GM23338 (cell line): ENCODE results near the gene ATP8A2. TPM values are rescaled to one million over a fixed set of nuclear protein-coding genes. Genes with fewer than 3 reads are reported as not detected.

Source experiments
- ATAC-seq: fragments of 200-7000 bp; cut with Tn5 transposase; 3 replicates; pipeline ENCODE4 v1.9.1; 2020
- DNase-seq: peaks from one replicate; pipeline ENCODE4 v3.0.0-alpha.2; 2015; ENCODE audit warnings: low spot score
- H2AFZ ChIP-seq: fragments of 200-600 bp; sonication (generic); 2 replicates; pipeline ENCODE4 v1.8.0; 2016; ENCODE audit warnings: antibody characterized with exemption, mild to moderate bottlenecking, moderate library complexity
- H3F3A ChIP-seq: fragments of 200-600 bp; sonication (generic); replicated peaks from 2 replicates; pipeline ENCODE4 v1.8.0; 2017; ENCODE audit warnings: antibody characterized with exemption, mixed run types, low read depth
- H3K27ac ChIP-seq: fragments of 200-600 bp; sonication (generic); 2 replicates; pipeline ENCODE4 v1.6.1; 2016; ENCODE audit warnings: low read depth
- H3K27me3 ChIP-seq: fragments of 200-600 bp; sonication (generic); 2 replicates; pipeline ENCODE4 v1.8.0; 2016; ENCODE audit warnings: mild to moderate bottlenecking, mixed run types, moderate library complexity; ENCODE audit not compliant: insufficient read depth
- H3K36me3 ChIP-seq: fragments of 200-600 bp; sonication (generic); 2 replicates; pipeline ENCODE4 v1.8.0; 2016; ENCODE audit warnings: mild to moderate bottlenecking; ENCODE audit not compliant: insufficient read depth
- H3K4me1 ChIP-seq: fragments of 200-600 bp; sonication (generic); 2 replicates; pipeline ENCODE4 v1.8.0; 2016; ENCODE audit warnings: mild to moderate bottlenecking, moderate library complexity; ENCODE audit not compliant: insufficient read depth
- H3K4me2 ChIP-seq: fragments of 200-600 bp; sonication (generic); 2 replicates; pipeline ENCODE4 v1.7.1; 2017; ENCODE audit warnings: mixed run types
- H3K4me3 ChIP-seq: fragments of 200-600 bp; sonication (generic); 2 replicates; pipeline ENCODE4 v1.6.1; 2016; ENCODE audit warnings: mixed run types
- H3K79me2 ChIP-seq: fragments of 200-600 bp; sonication (generic); replicated peaks from 2 replicates; pipeline ENCODE4 v1.8.0; 2017; ENCODE audit warnings: mild to moderate bottlenecking; ENCODE audit not compliant: insufficient read depth
- H3K9me2 ChIP-seq: fragments of 200-600 bp; sonication (generic); 2 replicates; pipeline ENCODE4 v1.8.0; 2017; ENCODE audit not compliant: insufficient read depth
- H4K20me1 ChIP-seq: fragments of 200-600 bp; sonication (generic); replicated peaks from 2 replicates; pipeline ENCODE4 v1.8.0; 2017; ENCODE audit warnings: mild to moderate bottlenecking; ENCODE audit not compliant: insufficient read depth
- H3K27ac Mint-ChIP-seq: 2 replicates; pipeline ENCODE4 v1.8.0; 2020; ENCODE audit warnings: inconsistent platforms, mild to moderate bottlenecking, moderate library complexity, mixed read lengths
- H3K27me3 Mint-ChIP-seq: 3 replicates; pipeline ENCODE4 v1.8.0; 2022; ENCODE audit warnings: low read depth, mild to moderate bottlenecking, moderate library complexity, mixed read lengths, inconsistent platforms; ENCODE audit not compliant: insufficient read depth, poor library complexity
- H3K36me3 Mint-ChIP-seq: 3 replicates; pipeline ENCODE4 v1.8.0; 2021; ENCODE audit warnings: low read depth, mild to moderate bottlenecking, inconsistent platforms, moderate library complexity, mixed read lengths
- H3K4me1 Mint-ChIP-seq: 3 replicates; pipeline ENCODE4 v1.8.0; 2020; ENCODE audit warnings: mild to moderate bottlenecking, inconsistent platforms, mixed read lengths
- H3K4me3 Mint-ChIP-seq: 3 replicates; pipeline ENCODE4 v1.8.0; 2021; ENCODE audit warnings: moderate library complexity, mild to moderate bottlenecking, inconsistent platforms, mixed read lengths
- H3K9me3 Mint-ChIP-seq: 3 replicates; pipeline ENCODE4 v1.8.0; 2020; ENCODE audit warnings: moderate library complexity, mild to moderate bottlenecking, inconsistent platforms, mixed read lengths
- CREB1 ChIP-seq: fragments of 250-450 bp; sonication (Bioruptor Pico); IDR thresholded peaks from 2 replicates; pipeline ENCODE4 v1.5.0; 2020; ENCODE audit warnings: low read depth, mild to moderate bottlenecking, moderate library complexity
- ETS1 ChIP-seq: IDR thresholded peaks from 2 replicates; pipeline ENCODE4 v1.6.1; 2016; ENCODE audit warnings: antibody characterized with exemption
- EZH2phosphoT487 ChIP-seq: fragments of 200-600 bp; sonication (generic); IDR thresholded peaks from one replicate; pipeline ENCODE4 v1.8.1; 2018; ENCODE audit warnings: antibody characterized with exemption; ENCODE audit not compliant: unreplicated experiment
- JUNB ChIP-seq: IDR thresholded peaks from one replicate; pipeline ENCODE4 v1.6.1; 2016; ENCODE audit warnings: antibody characterized with exemption; ENCODE audit not compliant: unreplicated experiment
- NANOG ChIP-seq: IDR thresholded peaks from 2 replicates; pipeline ENCODE4 v1.6.1; 2016; ENCODE audit warnings: antibody characterized with exemption, borderline replicate concordance
- POLR2AphosphoS5 ChIP-seq: IDR thresholded peaks from 2 replicates; pipeline ENCODE4 v1.6.1; 2016; ENCODE audit warnings: antibody characterized with exemption, low read depth
- REST ChIP-seq: IDR thresholded peaks from one replicate; pipeline ENCODE4 v1.6.1; 2018; ENCODE audit warnings: antibody characterized with exemption; ENCODE audit not compliant: unreplicated experiment
- STAT1 ChIP-seq: IDR thresholded peaks from one replicate; pipeline ENCODE4 v1.6.1; 2016; ENCODE audit warnings: antibody characterized with exemption; ENCODE audit not compliant: unreplicated experiment
- ZNF114 ChIP-seq: fragments of 250-450 bp; sonication (Bioruptor Pico); IDR thresholded peaks from 2 replicates; pipeline ENCODE4 v1.5.0; 2020; ENCODE audit warnings: mild to moderate bottlenecking, moderate library complexity
- ZNF331 ChIP-seq: fragments of 250-450 bp; sonication (Bioruptor Pico); IDR thresholded peaks from 2 replicates; pipeline ENCODE4 v1.5.0; 2020; ENCODE audit warnings: low read depth, mild to moderate bottlenecking, moderate library complexity
- polyA plus RNA-seq: library from polyadenylated mRNA; unstranded; fragments of >200 nt; fragmentation: Nextera tagmentation; extraction: Ambion mirVana; gene quantifications from 2 replicates; pipeline ENCODE4 v1.2.1, GENCODE V29; 2016
- total RNA-seq: library from RNA; depleted of rRNA; stranded (reverse); fragments of >200 nt; shearing (Covaris generic); gene quantifications from 2 replicates; pipeline ENCODE4 v1.2.3, GENCODE V29; 2014
- TF ChIP-seq, protein P1 (sequence below), 2 experiments: fragments of 200-600 bp in 1 of 2; sonication (generic) in 1 of 2; conservative IDR thresholded peaks; 2 replicates each; pipeline versions ENCODE4 v1.5.1 to v1.6.1; 2016 to 2017; ENCODE audit warnings: antibody characterized with exemption in 2 of 2, low read depth in 2 of 2, mild to moderate bottlenecking in 2 of 2, moderate library complexity in 1 of 2
- TF ChIP-seq, protein P2 (sequence below): fragments of 250-450 bp; sonication (Bioruptor Pico); IDR thresholded peaks from 2 replicates; pipeline ENCODE4 v1.5.0; 2020; ENCODE audit warnings: mild to moderate bottlenecking, moderate library complexity

ATP8A2 gene
- total and polyA plus RNA-seq, 2 experiments from 2014 or later, result 5.7 to 8.8 TPM

GRCh38 chr13:26015271-26016125 lies 643.7 kb downstream of the ATP8A2 start (continued):
- TF ChIP-seq NANOG, result no peak

DNA sequence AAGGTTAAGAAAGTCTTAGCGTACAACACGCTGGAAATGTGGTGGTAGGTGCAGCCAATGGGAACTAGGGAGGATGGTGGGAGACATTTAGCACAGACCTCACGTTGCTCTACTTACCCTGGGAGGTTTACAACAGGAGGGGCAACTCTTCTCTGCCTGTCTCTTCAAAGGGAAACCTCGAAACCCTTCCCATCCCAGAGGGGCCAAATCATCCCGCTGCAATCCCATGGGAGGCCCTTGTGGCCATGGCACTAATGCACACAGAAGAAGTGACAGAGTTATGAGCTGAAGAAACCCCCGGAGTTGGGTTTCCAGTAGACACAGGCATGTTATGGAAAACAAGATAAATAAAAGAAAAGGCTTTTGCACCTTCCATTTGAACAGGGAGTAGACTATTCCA lies 644.4 kb downstream of the ATP8A2 start:
- no peak overlapping the region for H3K27ac Mint-ChIP-seq
- Histone ChIP-seq H2AFZ (no peak overlapping the region), H3K4me1 (peaks cover 11% of the 10 kb centered on the region), H3K9me2 (no peaks in the 10 kb centered on the region), H4K20me1 (no peaks in the 10 kb centered on the region; the same call in 1 of the 2 replicates), H3K36me3 (no peaks in the 10 kb centered on the region), H3K27ac (no peak overlapping the region), H3K4me3 (no peak overlapping the region), H3F3A (no peaks in the 10 kb centered on the region), H3K79me2 (no peaks in the 10 kb centered on the region), H3K27me3 (no peaks in the 10 kb centered on the region), H3K4me2 (no peak overlapping the region)
- H3K9me3 Mint-ChIP-seq, result no peaks in the 10 kb centered on the region
- ATAC-seq (no peak), DNase-seq (no peak)
- H3K4me3 Mint-ChIP-seq, result no peak overlapping the region
- peaks cover 5% of the 10 kb centered on the region for H3K27me3 Mint-ChIP-seq
- TF ChIP-seq, protein P1, sequence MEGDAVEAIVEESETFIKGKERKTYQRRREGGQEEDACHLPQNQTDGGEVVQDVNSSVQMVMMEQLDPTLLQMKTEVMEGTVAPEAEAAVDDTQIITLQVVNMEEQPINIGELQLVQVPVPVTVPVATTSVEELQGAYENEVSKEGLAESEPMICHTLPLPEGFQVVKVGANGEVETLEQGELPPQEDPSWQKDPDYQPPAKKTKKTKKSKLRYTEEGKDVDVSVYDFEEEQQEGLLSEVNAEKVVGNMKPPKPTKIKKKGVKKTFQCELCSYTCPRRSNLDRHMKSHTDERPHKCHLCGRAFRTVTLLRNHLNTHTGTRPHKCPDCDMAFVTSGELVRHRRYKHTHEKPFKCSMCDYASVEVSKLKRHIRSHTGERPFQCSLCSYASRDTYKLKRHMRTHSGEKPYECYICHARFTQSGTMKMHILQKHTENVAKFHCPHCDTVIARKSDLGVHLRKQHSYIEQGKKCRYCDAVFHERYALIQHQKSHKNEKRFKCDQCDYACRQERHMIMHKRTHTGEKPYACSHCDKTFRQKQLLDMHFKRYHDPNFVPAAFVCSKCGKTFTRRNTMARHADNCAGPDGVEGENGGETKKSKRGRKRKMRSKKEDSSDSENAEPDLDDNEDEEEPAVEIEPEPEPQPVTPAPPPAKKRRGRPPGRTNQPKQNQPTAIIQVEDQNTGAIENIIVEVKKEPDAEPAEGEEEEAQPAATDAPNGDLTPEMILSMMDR (conservative IDR thresholded peaks at IDR 0.05; ENCODE audit: low read depth in 2 of 2), result no peak
- TF ChIP-seq REST (no peak), ZNF114 (CRISPR knock-in tag) (no peak), EZH2phosphoT487 (no peak), NANOG (no peak), STAT1 (no peak), CREB1 (CRISPR knock-in tag) (no peak), ZNF331 (CRISPR knock-in tag) (no peak), ETS1 (no peak), JUNB (no peak), POLR2AphosphoS5 (no peak)
- TF ChIP-seq, protein P2, sequence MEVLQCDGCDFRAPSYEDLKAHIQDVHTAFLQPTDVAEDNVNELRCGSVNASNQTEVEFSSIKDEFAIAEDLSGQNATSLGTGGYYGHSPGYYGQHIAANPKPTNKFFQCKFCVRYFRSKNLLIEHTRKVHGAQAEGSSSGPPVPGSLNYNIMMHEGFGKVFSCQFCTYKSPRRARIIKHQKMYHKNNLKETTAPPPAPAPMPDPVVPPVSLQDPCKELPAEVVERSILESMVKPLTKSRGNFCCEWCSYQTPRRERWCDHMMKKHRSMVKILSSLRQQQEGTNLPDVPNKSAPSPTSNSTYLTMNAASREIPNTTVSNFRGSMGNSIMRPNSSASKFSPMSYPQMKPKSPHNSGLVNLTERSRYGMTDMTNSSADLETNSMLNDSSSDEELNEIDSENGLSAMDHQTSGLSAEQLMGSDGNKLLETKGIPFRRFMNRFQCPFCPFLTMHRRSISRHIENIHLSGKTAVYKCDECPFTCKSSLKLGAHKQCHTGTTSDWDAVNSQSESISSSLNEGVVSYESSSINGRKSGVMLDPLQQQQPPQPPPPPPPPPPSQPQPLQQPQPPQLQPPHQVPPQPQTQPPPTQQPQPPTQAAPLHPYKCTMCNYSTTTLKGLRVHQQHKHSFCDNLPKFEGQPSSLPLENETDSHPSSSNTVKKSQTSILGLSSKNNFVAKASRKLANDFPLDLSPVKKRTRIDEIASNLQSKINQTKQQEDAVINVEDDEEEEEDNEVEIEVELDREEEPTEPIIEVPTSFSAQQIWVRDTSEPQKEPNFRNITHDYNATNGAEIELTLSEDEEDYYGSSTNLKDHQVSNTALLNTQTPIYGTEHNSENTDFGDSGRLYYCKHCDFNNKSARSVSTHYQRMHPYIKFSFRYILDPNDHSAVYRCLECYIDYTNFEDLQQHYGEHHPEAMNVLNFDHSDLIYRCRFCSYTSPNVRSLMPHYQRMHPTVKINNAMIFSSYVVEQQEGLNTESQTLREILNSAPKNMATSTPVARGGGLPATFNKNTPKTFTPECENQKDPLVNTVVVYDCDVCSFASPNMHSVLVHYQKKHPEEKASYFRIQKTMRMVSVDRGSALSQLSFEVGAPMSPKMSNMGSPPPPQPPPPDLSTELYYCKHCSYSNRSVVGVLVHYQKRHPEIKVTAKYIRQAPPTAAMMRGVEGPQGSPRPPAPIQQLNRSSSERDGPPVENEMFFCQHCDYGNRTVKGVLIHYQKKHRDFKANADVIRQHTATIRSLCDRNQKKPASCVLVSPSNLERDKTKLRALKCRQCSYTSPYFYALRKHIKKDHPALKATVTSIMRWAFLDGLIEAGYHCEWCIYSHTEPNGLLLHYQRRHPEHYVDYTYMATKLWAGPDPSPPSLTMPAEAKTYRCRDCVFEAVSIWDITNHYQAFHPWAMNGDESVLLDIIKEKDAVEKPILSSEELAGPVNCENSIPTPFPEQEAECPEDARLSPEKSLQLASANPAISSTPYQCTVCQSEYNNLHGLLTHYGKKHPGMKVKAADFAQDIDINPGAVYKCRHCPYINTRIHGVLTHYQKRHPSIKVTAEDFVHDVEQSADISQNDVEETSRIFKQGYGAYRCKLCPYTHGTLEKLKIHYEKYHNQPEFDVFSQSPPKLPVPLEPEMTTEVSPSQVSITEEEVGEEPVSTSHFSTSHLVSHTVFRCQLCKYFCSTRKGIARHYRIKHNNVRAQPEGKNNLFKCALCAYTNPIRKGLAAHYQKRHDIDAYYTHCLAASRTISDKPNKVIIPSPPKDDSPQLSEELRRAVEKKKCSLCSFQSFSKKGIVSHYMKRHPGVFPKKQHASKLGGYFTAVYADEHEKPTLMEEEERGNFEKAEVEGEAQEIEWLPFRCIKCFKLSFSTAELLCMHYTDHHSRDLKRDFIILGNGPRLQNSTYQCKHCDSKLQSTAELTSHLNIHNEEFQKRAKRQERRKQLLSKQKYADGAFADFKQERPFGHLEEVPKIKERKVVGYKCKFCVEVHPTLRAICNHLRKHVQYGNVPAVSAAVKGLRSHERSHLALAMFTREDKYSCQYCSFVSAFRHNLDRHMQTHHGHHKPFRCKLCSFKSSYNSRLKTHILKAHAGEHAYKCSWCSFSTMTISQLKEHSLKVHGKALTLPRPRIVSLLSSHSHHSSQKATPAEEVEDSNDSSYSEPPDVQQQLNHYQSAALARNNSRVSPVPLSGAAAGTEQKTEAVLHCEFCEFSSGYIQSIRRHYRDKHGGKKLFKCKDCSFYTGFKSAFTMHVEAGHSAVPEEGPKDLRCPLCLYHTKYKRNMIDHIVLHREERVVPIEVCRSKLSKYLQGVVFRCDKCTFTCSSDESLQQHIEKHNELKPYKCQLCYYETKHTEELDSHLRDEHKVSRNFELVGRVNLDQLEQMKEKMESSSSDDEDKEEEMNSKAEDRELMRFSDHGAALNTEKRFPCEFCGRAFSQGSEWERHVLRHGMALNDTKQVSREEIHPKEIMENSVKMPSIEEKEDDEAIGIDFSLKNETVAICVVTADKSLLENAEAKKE (CRISPR knock-in tag), result no peak
- H3K36me3 Mint-ChIP-seq, result peaks cover 3% of the 10 kb centered on the region; the same call in 1 of the 3 replicates
- peaks cover 26% of the 10 kb centered on the region for H3K4me1 Mint-ChIP-seq
